Spinal cord (tissue), 10 donors: Measurements from ENCODE around the gene ROS1. TPM values are rescaled to one million over a fixed set of nuclear protein-coding genes. Genes with fewer than 3 reads are reported as not detected.

Experiments used
- DNase-seq, 6 donors: peaks; one replicate each; pipeline versions ENCODE4 v3.0.0 to v3.0.0-alpha.2; 2013 to 2015; ENCODE audit warnings: low spot score in 6 of 6, low read depth in 4 of 6
- H3K27ac ChIP-seq: one replicate; pipeline ENCODE4 v1.5.1; 2013; ENCODE audit warnings: low read depth, low read length, control low read depth
- H3K27me3 ChIP-seq: one replicate; pipeline ENCODE4 v1.6.1; 2013; ENCODE audit warnings: low read length; ENCODE audit not compliant: control insufficient read depth, insufficient read depth
- H3K36me3 ChIP-seq: one replicate; pipeline ENCODE4 v1.6.1; 2013; ENCODE audit warnings: low read length; ENCODE audit not compliant: control insufficient read depth, insufficient read depth
- H3K4me1 ChIP-seq: one replicate; pipeline ENCODE4 v1.6.1; 2013; ENCODE audit warnings: low read length; ENCODE audit not compliant: control insufficient read depth, insufficient read depth
- H3K4me3 ChIP-seq: one replicate; pipeline ENCODE4 v1.5.1; 2013; ENCODE audit warnings: low read depth, low read length, control low read depth
- H3K9me3 ChIP-seq: one replicate; pipeline ENCODE4 v1.6.1; 2013; ENCODE audit warnings: low read length; ENCODE audit not compliant: control insufficient read depth, insufficient read depth
- WGBS: methylation state at CpG from one replicate; pipeline ENCODE4 v1.1.5; 2013; ENCODE audit warnings: missing lambda C conversion rate; ENCODE audit not compliant: insufficient coverage; 5-methylcytosine and 5-hydroxymethylcytosine counted together
- polyA plus RNA-seq, 2 donors: library from polyadenylated mRNA; unstranded; fragments of 120-200 nt; gene quantifications; one replicate each; pipeline ENCODE4 v1.2.1, GENCODE V29; 2013; ENCODE audit not compliant: insufficient read length in 2 of 2
- total RNA-seq, 2 donors: library from RNA; depleted of rRNA in 1 of 2; stranded (reverse); fragments of 120-200 nt in 1 of 2; fragments of >200 nt in 1 of 2; gene quantifications; one replicate each; pipeline versions ENCODE4 v1.2.3 to v1.2.4, GENCODE V29; 2013 to 2014
- donor health status: healthy.

Gene ROS1
- total and polyA plus RNA-seq, 4 donors = 0.03 TPM; not detected in 3

DNA sequence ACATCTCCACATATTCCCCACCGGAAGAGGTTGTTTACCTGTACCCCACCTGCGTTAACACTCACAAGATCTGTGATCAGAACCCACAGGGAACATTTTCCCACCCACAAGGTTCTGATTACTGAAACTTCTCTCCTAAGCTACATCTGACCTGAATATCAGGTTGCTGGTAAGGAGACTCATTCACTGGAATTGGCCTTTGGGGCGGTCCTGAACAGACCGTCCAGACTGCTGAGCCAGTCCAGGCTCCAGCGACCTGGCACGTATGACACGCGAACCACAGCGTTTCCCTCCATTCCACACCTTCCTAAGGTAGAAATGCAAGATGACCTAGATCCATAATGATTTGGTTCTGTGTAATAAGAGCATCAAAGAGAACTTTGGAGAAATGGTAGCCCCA, 150.5 kb downstream of the ROS1 start:
- H3K27me3 ChIP-seq = peaks cover 49% of the 10 kb centered on the region
- peaks cover 3% of the 10 kb centered on the region for H3K4me1 ChIP-seq
- H3K4me3 ChIP-seq = no peak overlapping the region
- DNase-seq = no peak
- WGBS = 90% methylated on average over 2 of the region's 9 CpGs
- no peaks in the 10 kb centered on the region for H3K36me3 ChIP-seq
- H3K9me3 ChIP-seq = no peaks in the 10 kb centered on the region
- H3K27ac ChIP-seq = no peak overlapping the region

DNA sequence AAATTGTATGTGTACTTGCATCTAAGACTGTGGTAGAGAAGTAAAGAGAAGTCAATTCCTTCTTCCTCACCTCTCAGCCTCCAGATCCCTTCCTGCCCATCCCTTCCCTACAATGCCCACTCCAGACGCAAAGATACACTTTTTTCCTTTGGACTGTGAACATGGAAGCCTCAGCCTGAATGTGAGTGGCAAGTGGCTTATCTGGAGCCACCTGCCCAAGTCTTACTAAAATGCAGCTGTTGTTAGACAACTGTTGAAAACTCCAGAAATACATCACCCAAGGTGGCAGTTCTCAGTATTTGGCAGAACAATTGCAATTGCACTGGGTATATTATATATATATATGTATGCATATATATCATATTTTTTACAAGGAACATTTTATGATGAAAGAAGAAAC, 152.9 kb downstream of the ROS1 start:
- WGBS = 33% methylated on average over 1 of the region's 1 CpG
- H3K4me3 ChIP-seq = no peak overlapping the region
- H3K27ac ChIP-seq = no peak overlapping the region
- H3K4me1 ChIP-seq = peaks cover 8% of the 10 kb centered on the region
- DNase-seq = no peak
- peaks cover 72% of the 10 kb centered on the region for H3K27me3 ChIP-seq
- H3K36me3 ChIP-seq = no peaks in the 10 kb centered on the region
- no peaks in the 10 kb centered on the region for H3K9me3 ChIP-seq

DNA sequence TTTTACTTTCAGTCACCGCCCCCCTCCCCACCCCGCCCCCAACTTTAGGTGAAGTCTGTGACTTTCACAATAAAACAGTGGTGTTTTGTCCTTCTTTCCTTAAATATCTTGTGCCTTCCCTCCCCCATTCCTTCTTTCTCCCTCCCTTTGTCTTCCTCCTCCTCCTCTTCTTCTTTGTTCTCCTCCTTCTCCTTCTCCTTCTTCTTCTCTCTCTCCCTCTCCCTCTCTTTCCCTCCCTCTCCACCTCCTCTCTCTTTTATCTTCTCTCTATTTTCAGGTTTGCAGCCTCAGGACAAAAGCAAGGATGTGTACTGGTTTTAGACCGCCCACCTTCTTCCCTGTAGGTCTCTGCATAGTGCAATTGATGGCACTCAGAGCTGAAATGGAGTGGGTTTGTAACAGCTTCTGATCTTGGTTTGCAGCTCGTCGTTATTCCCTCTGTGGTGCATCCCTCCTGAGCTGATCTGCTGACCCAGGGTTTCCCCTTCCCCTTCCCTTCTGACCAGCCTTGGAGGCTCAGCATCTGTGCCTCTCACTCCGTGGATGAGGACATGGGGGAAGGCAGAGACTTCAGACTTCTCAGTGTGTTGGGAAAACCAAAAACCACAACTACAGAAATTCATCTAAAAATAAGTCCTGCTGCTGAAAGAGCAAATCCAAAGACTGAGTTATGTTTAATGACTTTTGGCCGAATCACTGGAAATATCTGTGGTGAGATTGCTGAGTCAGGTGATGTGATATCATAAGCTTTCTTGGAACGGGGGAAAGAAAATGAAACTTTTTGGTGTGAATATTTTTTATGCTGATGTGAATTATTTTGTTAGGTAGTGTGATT, 153.5 kb downstream of the ROS1 start:
- Histone ChIP-seq H3K27me3 (peaks cover 79% of the 10 kb centered on the region), H3K9me3 (no peaks in the 10 kb centered on the region), H3K27ac (no peak overlapping the region), H3K4me3 (no peak overlapping the region), H3K36me3 (no peaks in the 10 kb centered on the region), H3K4me1 (peaks cover 8% of the 10 kb centered on the region)
- WGBS = 43% methylated on average over 2 of the region's 8 CpGs
- DNase-seq = no peak

DNA sequence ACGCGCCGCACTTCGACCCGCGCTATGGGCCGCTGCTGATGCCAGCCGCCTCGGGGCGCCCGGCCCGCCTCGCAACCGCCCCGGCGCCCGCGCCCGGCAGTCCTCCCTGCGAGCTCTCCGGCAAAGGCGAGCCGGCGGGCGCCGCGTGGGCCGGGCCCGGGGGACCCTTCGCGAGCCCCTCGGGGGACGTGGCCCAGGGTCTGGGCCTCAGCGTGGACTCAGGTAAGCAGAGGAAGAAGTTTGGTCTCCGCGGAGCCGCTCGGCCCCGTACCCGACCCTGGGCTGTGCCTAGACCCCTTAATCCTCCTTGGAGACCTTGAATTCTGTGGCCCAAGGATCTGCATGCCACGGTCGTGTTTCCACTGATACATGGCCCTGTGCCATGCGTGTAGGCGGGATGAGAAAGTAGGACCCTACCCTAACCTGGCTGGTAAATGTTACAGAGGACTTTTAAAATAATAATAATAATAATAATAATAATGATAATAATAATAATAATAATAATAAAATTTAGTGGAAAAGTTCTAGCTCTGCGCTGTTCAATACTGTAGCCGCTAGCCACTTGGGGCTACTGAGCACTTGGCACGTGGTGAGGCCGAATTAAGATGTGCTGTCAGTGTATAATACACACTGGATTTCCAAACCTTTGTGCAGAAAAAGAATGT, 154.8 kb downstream of the ROS1 start:
- Histone ChIP-seq H3K36me3 (no peaks in the 10 kb centered on the region), H3K4me1 (peaks cover 11% of the 10 kb centered on the region), H3K4me3 (no peak overlapping the region), H3K27ac (no peak overlapping the region), H3K27me3 (peaks cover 88% of the 10 kb centered on the region), H3K9me3 (no peaks in the 10 kb centered on the region)
- WGBS = under 1% methylated on average over 40 of the region's 48 CpGs
- DNase-seq = no peak

DNA sequence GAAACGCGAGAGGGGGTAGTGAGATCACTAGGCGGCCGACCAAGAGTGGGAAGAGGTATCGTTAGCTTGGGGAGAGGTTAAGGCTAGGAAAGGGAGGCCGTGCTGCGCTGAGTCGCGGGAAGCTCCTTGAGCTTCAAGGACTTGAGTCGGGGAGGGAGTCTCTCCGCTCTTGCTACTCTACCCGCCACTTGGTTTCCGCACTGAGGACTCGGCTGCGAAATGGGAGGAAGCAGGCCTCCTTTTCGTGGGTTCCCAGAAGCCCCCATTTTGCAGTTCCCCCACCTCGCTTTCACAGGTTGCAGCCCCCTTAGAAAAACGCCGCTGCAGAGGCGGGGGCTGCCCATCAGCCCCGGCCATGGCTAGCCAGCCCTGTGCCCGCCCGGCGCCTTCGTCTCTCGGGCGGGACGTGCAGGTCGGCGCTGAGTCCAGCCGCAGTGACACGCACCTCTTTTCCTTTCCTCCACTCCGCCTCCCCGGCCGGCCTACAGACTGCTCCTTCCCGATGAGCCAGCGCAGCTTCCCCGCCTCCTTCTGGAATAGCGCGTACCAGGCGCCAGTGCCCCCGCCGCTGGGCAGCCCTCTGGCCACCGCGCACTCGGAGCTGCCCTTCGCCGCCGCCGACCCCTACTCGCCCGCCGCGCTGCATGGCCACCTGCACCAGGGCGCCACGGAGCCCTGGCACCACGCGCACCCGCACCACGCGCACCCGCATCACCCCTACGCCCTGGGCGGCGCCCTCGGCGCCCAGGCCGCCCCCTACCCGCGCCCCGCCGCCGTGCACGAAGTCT, 155.5 kb downstream of the ROS1 start:
- Histone ChIP-seq H3K9me3 (no peaks in the 10 kb centered on the region), H3K4me1 (peaks cover 19% of the 10 kb centered on the region), H3K36me3 (no peaks in the 10 kb centered on the region), H3K27me3 (peaks cover 89% of the 10 kb centered on the region), H3K27ac (no peak overlapping the region), H3K4me3 (no peak overlapping the region)
- under 1% methylated on average over 70 of the region's 74 CpGs for WGBS
- DNase-seq = peak in 2 of 6 donors; percentile 46 to 61

DNA sequence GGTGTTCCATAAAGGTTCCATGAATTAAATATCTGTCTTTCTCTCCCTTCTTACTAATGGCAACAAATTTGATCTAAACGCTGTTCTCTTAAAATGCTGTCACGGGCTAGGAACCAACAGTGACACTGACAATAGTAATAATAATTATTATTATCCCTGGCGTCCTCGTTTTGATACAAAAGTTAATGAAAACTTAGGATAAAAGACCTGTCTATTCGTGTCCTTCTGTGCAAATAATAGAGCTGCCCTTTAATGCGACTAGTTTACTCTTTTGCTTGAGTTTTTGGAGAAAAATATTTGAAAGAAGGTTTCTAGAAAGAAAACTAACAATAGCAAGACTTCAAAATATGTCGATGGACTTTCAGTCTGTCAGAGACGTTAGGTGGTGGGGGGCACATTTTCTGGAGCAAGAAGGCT, 156.1 kb downstream of the ROS1 start:
- H3K27ac ChIP-seq = no peak overlapping the region
- H3K9me3 ChIP-seq = no peaks in the 10 kb centered on the region
- no peaks in the 10 kb centered on the region for H3K36me3 ChIP-seq
- WGBS = 0% methylated on average over 1 of the region's 8 CpGs
- peaks cover 89% of the 10 kb centered on the region for H3K27me3 ChIP-seq
- DNase-seq = peak in 1 of 6 donors; percentile 58
- peaks cover 25% of the 10 kb centered on the region for H3K4me1 ChIP-seq
- no peak overlapping the region for H3K4me3 ChIP-seq

DNA sequence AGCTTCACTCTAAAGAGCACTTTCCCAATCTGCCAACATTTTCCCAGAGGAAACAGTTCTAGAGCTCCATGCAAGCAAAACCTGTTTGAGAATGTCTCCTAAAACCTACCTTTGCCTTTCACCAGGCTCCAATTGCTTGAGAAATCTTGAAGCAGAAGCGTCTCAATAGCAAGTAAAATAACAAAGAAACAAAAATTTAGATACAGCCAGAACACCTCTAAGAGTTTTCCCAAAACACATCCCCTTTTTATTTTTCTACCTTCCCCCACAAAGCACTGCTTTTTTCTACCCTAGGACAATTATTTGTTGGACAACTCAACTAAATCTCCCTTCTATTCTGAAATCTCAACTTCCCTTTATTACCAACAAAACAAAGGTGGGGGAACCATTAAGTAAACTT, 156.8 kb downstream of the ROS1 start:
- Histone ChIP-seq H3K27me3 (peaks cover 89% of the 10 kb centered on the region), H3K36me3 (no peaks in the 10 kb centered on the region), H3K4me1 (peaks cover 30% of the 10 kb centered on the region), H3K27ac (no peak overlapping the region), H3K9me3 (no peaks in the 10 kb centered on the region), H3K4me3 (no peak overlapping the region)
- peak in 2 of 6 donors; percentile 11 to 30 for DNase-seq
- 40% methylated on average over 1 of the region's 1 CpG for WGBS

DNA sequence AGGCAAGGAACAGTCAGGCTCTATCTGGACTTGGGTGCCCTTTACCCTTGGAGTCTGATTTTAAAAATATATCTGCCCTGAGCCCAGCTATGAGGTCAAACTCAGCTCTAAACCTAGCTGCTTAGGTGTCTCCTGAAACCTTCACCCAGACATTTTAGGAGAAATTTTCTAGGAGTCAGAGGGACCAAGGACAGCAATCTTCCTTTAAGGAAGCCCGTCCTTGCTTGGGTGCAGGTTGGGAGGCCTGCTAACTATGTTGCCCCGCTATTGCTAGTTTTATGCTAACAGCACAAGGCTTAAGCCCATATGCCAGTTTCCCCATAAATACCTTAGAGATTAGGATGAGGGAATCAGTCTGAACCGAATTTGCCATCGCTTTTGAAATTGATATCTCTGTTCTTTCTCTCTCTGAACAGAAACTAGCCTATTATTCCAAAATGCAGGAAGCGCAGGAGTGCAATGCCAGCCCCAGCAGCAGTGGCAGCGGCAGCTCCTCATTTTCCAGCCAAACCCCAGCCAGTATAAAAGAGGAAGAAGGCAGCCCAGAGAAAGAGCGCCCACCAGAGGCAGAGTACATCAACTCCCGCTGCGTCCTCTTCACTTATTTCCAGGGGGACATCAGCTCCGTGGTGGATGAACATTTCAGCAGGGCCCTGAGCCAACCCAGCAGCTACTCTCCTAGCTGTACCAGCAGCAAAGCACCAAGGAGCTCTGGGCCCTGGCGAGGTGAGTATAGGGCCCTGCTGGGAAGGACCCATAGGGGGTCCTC, 157.8 kb downstream of the ROS1 start:
- H3K4me3 ChIP-seq = no peak overlapping the region
- peaks cover 95% of the 10 kb centered on the region for H3K27me3 ChIP-seq
- peak in 1 of 6 donors; percentile 2 for DNase-seq
- no peaks in the 10 kb centered on the region for H3K9me3 ChIP-seq
- 10% methylated on average over 7 of the region's 11 CpGs for WGBS
- peaks cover 30% of the 10 kb centered on the region for H3K4me1 ChIP-seq
- H3K36me3 ChIP-seq = no peaks in the 10 kb centered on the region
- H3K27ac ChIP-seq = no peak overlapping the region

DNA sequence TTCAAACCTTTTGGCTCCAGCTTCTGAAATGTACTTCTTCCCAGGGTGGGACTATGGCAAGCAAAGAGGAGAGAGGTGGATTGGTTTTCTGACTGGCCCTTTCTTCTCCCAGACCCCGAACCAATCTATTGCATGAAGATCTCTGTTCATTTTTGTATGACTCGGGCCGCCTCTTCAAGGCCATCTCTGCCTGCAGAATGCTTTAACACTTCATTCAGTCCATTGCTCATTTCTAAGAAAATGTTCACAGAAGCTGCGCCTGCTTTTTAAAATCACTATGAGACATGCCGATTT, 158.7 kb downstream of the ROS1 start:
- peaks cover 96% of the 10 kb centered on the region for H3K27me3 ChIP-seq
- H3K4me1 ChIP-seq = peaks cover 30% of the 10 kb centered on the region
- H3K36me3 ChIP-seq = no peaks in the 10 kb centered on the region
- H3K27ac ChIP-seq = no peak overlapping the region
- H3K9me3 ChIP-seq = no peaks in the 10 kb centered on the region
- peak in 2 of 6 donors; percentile 22 to 41 for DNase-seq
- H3K4me3 ChIP-seq = no peak overlapping the region
- 17% methylated on average over 4 of the region's 5 CpGs for WGBS
